ENCODE results near the gene PDE2A.
A peak's percentile ranks its signal among the peaks of the same experiment; 100 is the strongest.

Gene PDE2A

GRCh38 chr11:72711141-72711540, 36.9 kb upstream of the PDE2A start:
- no peak overlapping the region for H3K9ac ChIP-seq (ENCODE audit: insufficient read length, low read depth)
- no peaks in the 10 kb centered on the region for H3K27me3 ChIP-seq (ENCODE audit: insufficient read depth, insufficient read length)
- no peaks in the 10 kb centered on the region for H3K9me3 ChIP-seq (ENCODE audit: insufficient read depth, low read length)
- H3K4me1 ChIP-seq (ENCODE audit: insufficient read depth, insufficient read length) = peaks cover 25% of the 10 kb centered on the region
- peaks cover 20% of the 10 kb centered on the region for H3K36me3 ChIP-seq (ENCODE audit: insufficient read depth, insufficient read length, low read length)
- no peak overlapping the region for H3K4me3 ChIP-seq (ENCODE audit: insufficient read length, low read depth)
- DNase-seq (ENCODE audit: low read depth, low spot score) = no peak
- TF ChIP-seq YY1 (IDR thresholded peaks at IDR 0.05; ENCODE audit: insufficient read depth, insufficient read length) (no peak), ZNF274 (IDR thresholded peaks at IDR 0.05; ENCODE audit: low read depth, low read length) (no peak), SUZ12 (IDR thresholded peaks at IDR 0.05; ENCODE audit: extremely low read depth, insufficient read depth, insufficient read length) (no peak)

- Histone ChIP-seq H3K27me3 (ENCODE audit: insufficient read depth, insufficient read length) (no peaks in the 10 kb centered on the region), H3K9me3 (ENCODE audit: insufficient read depth, low read length) (no peaks in the 10 kb centered on the region), H3K4me3 (ENCODE audit: insufficient read length, low read depth) (no peak overlapping the region), H3K36me3 (ENCODE audit: insufficient read depth, insufficient read length, low read length) (peaks cover 20% of the 10 kb centered on the region), H3K4me1 (ENCODE audit: insufficient read depth, insufficient read length) (peaks cover 26% of the 10 kb centered on the region), H3K9ac (ENCODE audit: insufficient read length, low read depth) (no peak overlapping the region)
- DNase-seq (ENCODE audit: low read depth, low spot score) = no peak
- no peak for TF ChIP-seq ZNF274 (IDR thresholded peaks at IDR 0.05; ENCODE audit: low read depth, low read length)
- TF ChIP-seq YY1 (IDR thresholded peaks at IDR 0.05; ENCODE audit: insufficient read depth, insufficient read length) = no peak
- no peak for TF ChIP-seq SUZ12 (IDR thresholded peaks at IDR 0.05; ENCODE audit: extremely low read depth, insufficient read depth, insufficient read length)
Measured at GRCh38 chr11:72710278-72710677, 36.1 kb upstream of the PDE2A start.

GRCh38 chr11:72709478-72710238, 35.4 kb upstream of the PDE2A start:
- DNase-seq (ENCODE audit: low read depth, low spot score) = no peak
- Histone ChIP-seq H3K9me3 (ENCODE audit: insufficient read depth, low read length) (no peaks in the 10 kb centered on the region), H3K36me3 (ENCODE audit: insufficient read depth, insufficient read length, low read length) (peaks cover 20% of the 10 kb centered on the region), H3K27me3 (ENCODE audit: insufficient read depth, insufficient read length) (no peaks in the 10 kb centered on the region), H3K4me1 (ENCODE audit: insufficient read depth, insufficient read length) (peaks cover 27% of the 10 kb centered on the region), H3K9ac (ENCODE audit: insufficient read length, low read depth) (no peak overlapping the region), H3K4me3 (ENCODE audit: insufficient read length, low read depth) (no peak overlapping the region)
- no peak for TF ChIP-seq YY1 (IDR thresholded peaks at IDR 0.05; ENCODE audit: insufficient read depth, insufficient read length)
- TF ChIP-seq ZNF274 (IDR thresholded peaks at IDR 0.05; ENCODE audit: low read depth, low read length) = no peak
- TF ChIP-seq SUZ12 (IDR thresholded peaks at IDR 0.05; ENCODE audit: extremely low read depth, insufficient read depth, insufficient read length) = no peak

- TF ChIP-seq ZNF274 (IDR thresholded peaks at IDR 0.05; ENCODE audit: low read depth, low read length) (no peak), SUZ12 (IDR thresholded peaks at IDR 0.05; ENCODE audit: extremely low read depth, insufficient read depth, insufficient read length) (no peak), YY1 (IDR thresholded peaks at IDR 0.05; ENCODE audit: insufficient read depth, insufficient read length) (no peak)
- peaks cover 21% of the 10 kb centered on the region for H3K36me3 ChIP-seq (ENCODE audit: insufficient read depth, insufficient read length, low read length)
- H3K4me1 ChIP-seq (ENCODE audit: insufficient read depth, insufficient read length) = peaks cover 32% of the 10 kb centered on the region
- H3K27me3 ChIP-seq (ENCODE audit: insufficient read depth, insufficient read length) = no peaks in the 10 kb centered on the region
- H3K9ac ChIP-seq (ENCODE audit: insufficient read length, low read depth) = no peak overlapping the region
- no peak overlapping the region for H3K4me3 ChIP-seq (ENCODE audit: insufficient read length, low read depth)
- DNase-seq (ENCODE audit: low read depth, low spot score) = no peak
- no peaks in the 10 kb centered on the region for H3K9me3 ChIP-seq (ENCODE audit: insufficient read depth, low read length)
Measured at GRCh38 chr11:72707032-72707431, 32.8 kb upstream of the PDE2A start.

- TF ChIP-seq ZNF274 (IDR thresholded peaks at IDR 0.05; ENCODE audit: low read depth, low read length) (no peak), YY1 (IDR thresholded peaks at IDR 0.05; ENCODE audit: insufficient read depth, insufficient read length) (no peak), SUZ12 (IDR thresholded peaks at IDR 0.05; ENCODE audit: extremely low read depth, insufficient read depth, insufficient read length) (no peak)
- Histone ChIP-seq H3K27me3 (ENCODE audit: insufficient read depth, insufficient read length) (no peaks in the 10 kb centered on the region), H3K4me3 (ENCODE audit: insufficient read length, low read depth) (no peak overlapping the region), H3K9ac (ENCODE audit: insufficient read length, low read depth) (peak overlapping the region; percentile 61), H3K9me3 (ENCODE audit: insufficient read depth, low read length) (no peaks in the 10 kb centered on the region), H3K4me1 (ENCODE audit: insufficient read depth, insufficient read length) (peaks cover 32% of the 10 kb centered on the region), H3K36me3 (ENCODE audit: insufficient read depth, insufficient read length, low read length) (peaks cover 24% of the 10 kb centered on the region)
- DNase-seq (ENCODE audit: low read depth, low spot score) = no peak
Measured at GRCh38 chr11:72706579-72706978, 32.4 kb upstream of the PDE2A start.

- Histone ChIP-seq H3K27me3 (ENCODE audit: insufficient read depth, insufficient read length) (no peaks in the 10 kb centered on the region), H3K4me3 (ENCODE audit: insufficient read length, low read depth) (no peak overlapping the region), H3K9ac (ENCODE audit: insufficient read length, low read depth) (peak overlapping the region; percentile 13), H3K36me3 (ENCODE audit: insufficient read depth, insufficient read length, low read length) (peaks cover 26% of the 10 kb centered on the region), H3K9me3 (ENCODE audit: insufficient read depth, low read length) (no peaks in the 10 kb centered on the region), H3K4me1 (ENCODE audit: insufficient read depth, insufficient read length) (peaks cover 35% of the 10 kb centered on the region)
- DNase-seq (ENCODE audit: low read depth, low spot score) = no peak
- no peak for TF ChIP-seq SUZ12 (IDR thresholded peaks at IDR 0.05; ENCODE audit: extremely low read depth, insufficient read depth, insufficient read length)
- no peak for TF ChIP-seq ZNF274 (IDR thresholded peaks at IDR 0.05; ENCODE audit: low read depth, low read length)
- TF ChIP-seq YY1 (IDR thresholded peaks at IDR 0.05; ENCODE audit: insufficient read depth, insufficient read length) = no peak
Measured at GRCh38 chr11:72705442-72706365, 31.5 kb upstream of the PDE2A start.

GRCh38 chr11:72704783-72705265, 30.6 kb upstream of the PDE2A start:
- H3K36me3 ChIP-seq (ENCODE audit: insufficient read depth, insufficient read length, low read length) = peaks cover 18% of the 10 kb centered on the region
- TF ChIP-seq YY1 (IDR thresholded peaks at IDR 0.05; ENCODE audit: insufficient read depth, insufficient read length) (no peak), SUZ12 (IDR thresholded peaks at IDR 0.05; ENCODE audit: extremely low read depth, insufficient read depth, insufficient read length) (no peak), ZNF274 (IDR thresholded peaks at IDR 0.05; ENCODE audit: low read depth, low read length) (no peak)
- peak overlapping the region; percentile 13 for H3K9ac ChIP-seq (ENCODE audit: insufficient read length, low read depth)
- H3K4me1 ChIP-seq (ENCODE audit: insufficient read depth, insufficient read length) = peaks cover 39% of the 10 kb centered on the region
- H3K9me3 ChIP-seq (ENCODE audit: insufficient read depth, low read length) = no peaks in the 10 kb centered on the region
- DNase-seq (ENCODE audit: low read depth, low spot score) = no peak
- no peak overlapping the region for H3K4me3 ChIP-seq (ENCODE audit: insufficient read length, low read depth)
- no peaks in the 10 kb centered on the region for H3K27me3 ChIP-seq (ENCODE audit: insufficient read depth, insufficient read length)

All from NT2/D1 (cell line).